ENCODE measurements around the gene EPB41L4B. TPM values are rescaled to one million over a fixed set of nuclear protein-coding genes. Genes with fewer than 3 reads are reported as not detected.

Gene EPB41L4B
- total and polyA plus RNA-seq, 2 of the 13 experiments (the other 11 are each of a cell fraction or from before 2014, with no cell fraction given) = 17.6 to 22.1 TPM

DNA sequence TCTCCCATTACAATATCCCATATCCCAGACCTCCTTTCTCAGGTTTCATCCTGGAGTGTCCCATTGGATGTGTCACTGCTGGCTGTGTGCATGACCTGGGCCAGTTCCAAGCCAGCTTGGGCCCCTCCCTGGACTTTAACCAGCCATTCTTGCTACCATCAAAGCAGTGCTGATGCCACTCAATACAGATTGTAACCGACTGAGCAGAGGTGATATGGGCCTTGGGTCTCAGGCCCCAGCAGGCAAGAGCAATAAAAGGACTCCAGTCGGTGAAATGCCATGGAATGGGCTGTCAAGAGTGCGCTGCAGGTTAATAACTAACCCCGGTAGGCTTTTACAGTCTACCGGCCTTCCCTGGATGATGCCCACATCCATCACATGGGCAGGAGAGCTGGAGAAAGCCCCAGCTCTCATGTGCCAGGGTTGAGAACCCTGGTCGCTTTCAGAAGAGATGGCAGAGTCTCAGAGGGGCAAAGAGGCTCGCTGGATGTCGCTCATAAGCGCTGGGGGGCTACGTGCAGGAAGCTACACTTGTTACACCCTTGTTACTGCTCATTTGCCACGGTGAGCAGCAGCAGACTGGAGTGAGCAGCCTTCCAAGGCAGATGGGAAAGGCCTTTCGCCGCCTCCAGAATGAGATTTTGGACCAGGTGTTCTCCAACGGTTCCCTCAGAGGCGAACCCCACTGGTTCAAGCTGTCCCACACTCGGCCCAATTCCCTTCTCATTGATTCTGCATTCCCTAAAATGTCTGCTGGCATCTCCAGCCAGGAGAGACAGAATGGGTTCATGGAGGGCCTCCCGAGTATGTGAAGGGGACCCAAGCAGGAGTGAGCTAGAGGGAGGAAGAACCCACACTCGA lies 13.2 kb downstream of the EPB41L4B start (continued):
- TF ChIP-seq, protein P1, sequence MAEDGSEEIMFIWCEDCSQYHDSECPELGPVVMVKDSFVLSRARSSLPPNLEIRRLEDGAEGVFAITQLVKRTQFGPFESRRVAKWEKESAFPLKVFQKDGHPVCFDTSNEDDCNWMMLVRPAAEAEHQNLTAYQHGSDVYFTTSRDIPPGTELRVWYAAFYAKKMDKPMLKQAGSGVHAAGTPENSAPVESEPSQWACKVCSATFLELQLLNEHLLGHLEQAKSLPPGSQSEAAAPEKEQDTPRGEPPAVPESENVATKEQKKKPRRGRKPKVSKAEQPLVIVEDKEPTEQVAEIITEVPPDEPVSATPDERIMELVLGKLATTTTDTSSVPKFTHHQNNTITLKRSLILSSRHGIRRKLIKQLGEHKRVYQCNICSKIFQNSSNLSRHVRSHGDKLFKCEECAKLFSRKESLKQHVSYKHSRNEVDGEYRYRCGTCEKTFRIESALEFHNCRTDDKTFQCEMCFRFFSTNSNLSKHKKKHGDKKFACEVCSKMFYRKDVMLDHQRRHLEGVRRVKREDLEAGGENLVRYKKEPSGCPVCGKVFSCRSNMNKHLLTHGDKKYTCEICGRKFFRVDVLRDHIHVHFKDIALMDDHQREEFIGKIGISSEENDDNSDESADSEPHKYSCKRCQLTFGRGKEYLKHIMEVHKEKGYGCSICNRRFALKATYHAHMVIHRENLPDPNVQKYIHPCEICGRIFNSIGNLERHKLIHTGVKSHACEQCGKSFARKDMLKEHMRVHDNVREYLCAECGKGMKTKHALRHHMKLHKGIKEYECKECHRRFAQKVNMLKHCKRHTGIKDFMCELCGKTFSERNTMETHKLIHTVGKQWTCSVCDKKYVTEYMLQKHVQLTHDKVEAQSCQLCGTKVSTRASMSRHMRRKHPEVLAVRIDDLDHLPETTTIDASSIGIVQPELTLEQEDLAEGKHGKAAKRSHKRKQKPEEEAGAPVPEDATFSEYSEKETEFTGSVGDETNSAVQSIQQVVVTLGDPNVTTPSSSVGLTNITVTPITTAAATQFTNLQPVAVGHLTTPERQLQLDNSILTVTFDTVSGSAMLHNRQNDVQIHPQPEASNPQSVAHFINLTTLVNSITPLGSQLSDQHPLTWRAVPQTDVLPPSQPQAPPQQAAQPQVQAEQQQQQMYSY (CRISPR knock-in tag; IDR thresholded peaks at IDR 0.05) = peak; percentile 38; the same call in 1 of the 2 replicates
- TF ChIP-seq, protein P2, sequence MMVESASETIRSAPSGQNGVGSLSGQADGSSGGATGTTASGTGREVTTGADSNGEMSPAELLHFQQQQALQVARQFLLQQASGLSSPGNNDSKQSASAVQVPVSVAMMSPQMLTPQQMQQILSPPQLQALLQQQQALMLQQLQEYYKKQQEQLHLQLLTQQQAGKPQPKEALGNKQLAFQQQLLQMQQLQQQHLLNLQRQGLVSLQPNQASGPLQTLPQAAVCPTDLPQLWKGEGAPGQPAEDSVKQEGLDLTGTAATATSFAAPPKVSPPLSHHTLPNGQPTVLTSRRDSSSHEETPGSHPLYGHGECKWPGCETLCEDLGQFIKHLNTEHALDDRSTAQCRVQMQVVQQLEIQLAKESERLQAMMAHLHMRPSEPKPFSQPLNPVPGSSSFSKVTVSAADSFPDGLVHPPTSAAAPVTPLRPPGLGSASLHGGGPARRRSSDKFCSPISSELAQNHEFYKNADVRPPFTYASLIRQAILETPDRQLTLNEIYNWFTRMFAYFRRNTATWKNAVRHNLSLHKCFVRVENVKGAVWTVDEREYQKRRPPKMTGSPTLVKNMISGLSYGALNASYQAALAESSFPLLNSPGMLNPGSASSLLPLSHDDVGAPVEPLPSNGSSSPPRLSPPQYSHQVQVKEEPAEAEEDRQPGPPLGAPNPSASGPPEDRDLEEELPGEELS (CRISPR knock-in tag; IDR thresholded peaks at IDR 0.05) = peak; percentile 71; the same call in 1 of the 2 replicates
- TF ChIP-seq TCF7 (IDR thresholded peaks at IDR 0.05; ENCODE audit: low read depth) (peak; percentile 79), TARDBP (CRISPR knock-in tag; IDR thresholded peaks at IDR 0.05) (peak; percentile 55), ASH2L (IDR thresholded peaks at IDR 0.05; ENCODE audit: insufficient read length, low read depth, low read length) (peak; percentile 81), HDAC2 (CRISPR knock-in tag; IDR thresholded peaks at IDR 0.05) (peak; percentile 92), KMT2B (CRISPR knock-in tag; IDR thresholded peaks at IDR 0.05) (no peak), SP5 (CRISPR knock-in tag; IDR thresholded peaks at IDR 0.05; ENCODE audit: borderline replicate concordance, low read depth) (peak; percentile 21; the same call in 1 of the 2 replicates), SIN3A (IDR thresholded peaks at IDR 0.05; ENCODE audit: borderline replicate concordance, low read depth, low read length) (peak; percentile 45; the same call in 1 of the 2 replicates), ZNF232 (CRISPR knock-in tag; IDR thresholded peaks at IDR 0.05; ENCODE audit: borderline replicate concordance) (0 out of 2 replicates have a peak, but pooled peaks have one; percentile 32), BHLHE40 (IDR thresholded peaks at IDR 0.05; ENCODE audit: low read length) (no peak), PPARG (CRISPR knock-in tag; conservative IDR thresholded peaks at IDR 0.05) (peak; percentile 88), SIX1 (CRISPR knock-in tag; IDR thresholded peaks at IDR 0.05; ENCODE audit: borderline replicate concordance) (peak; percentile 98), ZNF12 (CRISPR knock-in tag; IDR thresholded peaks at IDR 0.05) (0 out of 2 replicates have a peak, but pooled peaks have one; percentile 11)
- TF ChIP-seq, protein P3, sequence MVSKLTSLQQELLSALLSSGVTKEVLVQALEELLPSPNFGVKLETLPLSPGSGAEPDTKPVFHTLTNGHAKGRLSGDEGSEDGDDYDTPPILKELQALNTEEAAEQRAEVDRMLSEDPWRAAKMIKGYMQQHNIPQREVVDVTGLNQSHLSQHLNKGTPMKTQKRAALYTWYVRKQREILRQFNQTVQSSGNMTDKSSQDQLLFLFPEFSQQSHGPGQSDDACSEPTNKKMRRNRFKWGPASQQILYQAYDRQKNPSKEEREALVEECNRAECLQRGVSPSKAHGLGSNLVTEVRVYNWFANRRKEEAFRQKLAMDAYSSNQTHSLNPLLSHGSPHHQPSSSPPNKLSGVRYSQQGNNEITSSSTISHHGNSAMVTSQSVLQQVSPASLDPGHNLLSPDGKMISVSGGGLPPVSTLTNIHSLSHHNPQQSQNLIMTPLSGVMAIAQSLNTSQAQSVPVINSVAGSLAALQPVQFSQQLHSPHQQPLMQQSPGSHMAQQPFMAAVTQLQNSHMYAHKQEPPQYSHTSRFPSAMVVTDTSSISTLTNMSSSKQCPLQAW (CRISPR knock-in tag; IDR thresholded peaks at IDR 0.05) = peak; percentile 94; the same call in 1 of the 2 replicates
- TF ChIP-seq, protein P4, sequence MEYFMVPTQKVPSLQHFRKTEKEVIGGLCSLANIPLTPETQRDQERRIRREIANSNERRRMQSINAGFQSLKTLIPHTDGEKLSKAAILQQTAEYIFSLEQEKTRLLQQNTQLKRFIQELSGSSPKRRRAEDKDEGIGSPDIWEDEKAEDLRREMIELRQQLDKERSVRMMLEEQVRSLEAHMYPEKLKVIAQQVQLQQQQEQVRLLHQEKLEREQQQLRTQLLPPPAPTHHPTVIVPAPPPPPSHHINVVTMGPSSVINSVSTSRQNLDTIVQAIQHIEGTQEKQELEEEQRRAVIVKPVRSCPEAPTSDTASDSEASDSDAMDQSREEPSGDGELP (IDR thresholded peaks at IDR 0.05; ENCODE audit: borderline replicate concordance, low read depth) = peak; percentile 69; the same call in 1 of the 2 replicates
- TF ChIP-seq, protein P5, sequence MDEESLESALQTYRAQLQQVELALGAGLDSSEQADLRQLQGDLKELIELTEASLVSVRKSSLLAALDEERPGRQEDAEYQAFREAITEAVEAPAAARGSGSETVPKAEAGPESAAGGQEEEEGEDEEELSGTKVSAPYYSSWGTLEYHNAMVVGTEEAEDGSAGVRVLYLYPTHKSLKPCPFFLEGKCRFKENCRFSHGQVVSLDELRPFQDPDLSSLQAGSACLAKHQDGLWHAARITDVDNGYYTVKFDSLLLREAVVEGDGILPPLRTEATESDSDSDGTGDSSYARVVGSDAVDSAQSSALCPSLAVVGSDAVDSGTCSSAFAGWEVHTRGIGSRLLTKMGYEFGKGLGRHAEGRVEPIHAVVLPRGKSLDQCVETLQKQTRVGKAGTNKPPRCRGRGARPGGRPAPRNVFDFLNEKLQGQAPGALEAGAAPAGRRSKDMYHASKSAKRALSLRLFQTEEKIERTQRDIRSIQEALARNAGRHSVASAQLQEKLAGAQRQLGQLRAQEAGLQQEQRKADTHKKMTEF (CRISPR knock-in tag; IDR thresholded peaks at IDR 0.05) = peak; percentile 77

Measured in HepG2 (cell line).